Immature natural killer cell (primary cell): ENCODE results near the gene NPB. TPM values are rescaled to one million over a fixed set of nuclear protein-coding genes. Genes with fewer than 3 reads are reported as not detected.

Source experiments
- DNase-seq, 3 donors: peaks; one replicate each; pipeline ENCODE4 v3.0.0; 2022; ENCODE audit warnings: mixed read lengths in 1 of 3
- H3K27ac Mint-ChIP-seq, 6 donors: one replicate each; pipeline ENCODE4 v1.8.0; 2020; ENCODE audit warnings: mixed read lengths in 6 of 6, mild to moderate bottlenecking in 5 of 6, inconsistent platforms in 4 of 6, moderate library complexity in 3 of 6
- H3K27me3 Mint-ChIP-seq, 3 donors: one replicate each; pipeline ENCODE4 v1.8.0; 2020 to 2021; ENCODE audit warnings: low read depth in 3 of 3, mild to moderate bottlenecking in 3 of 3, mixed read lengths in 3 of 3, moderate library complexity in 3 of 3, inconsistent platforms in 1 of 3
- H3K36me3 Mint-ChIP-seq, 3 donors: one replicate each; pipeline ENCODE4 v1.8.0; 2020; ENCODE audit warnings: mixed read lengths in 3 of 3, inconsistent platforms in 2 of 3, mild to moderate bottlenecking in 2 of 3
- H3K4me1 Mint-ChIP-seq, 2 donors: one replicate each; pipeline ENCODE4 v1.8.0; 2020; ENCODE audit warnings: inconsistent platforms in 2 of 2, mild to moderate bottlenecking in 2 of 2, mixed read lengths in 2 of 2, moderate library complexity in 1 of 2
- H3K4me3 Mint-ChIP-seq, 5 donors: one replicate each; pipeline ENCODE4 v1.8.0; 2020; ENCODE audit warnings: mild to moderate bottlenecking in 5 of 5, mixed read lengths in 5 of 5, inconsistent platforms in 3 of 5, moderate library complexity in 3 of 5
- H3K9me3 Mint-ChIP-seq, 6 donors: one replicate each; pipeline ENCODE4 v1.8.0; 2020; ENCODE audit warnings: mild to moderate bottlenecking in 6 of 6, mixed read lengths in 6 of 6, inconsistent platforms in 4 of 6, moderate library complexity in 3 of 6
- polyA plus RNA-seq, 3 donors: library from polyadenylated mRNA; unstranded; fragments of 300-500 nt; fragmentation: Illumina TruSeq; gene quantifications; one replicate each; pipeline ENCODE4 v1.2.3, GENCODE V29; 2021

The NPB gene
- polyA plus RNA-seq, 3 donors from 2014 or later: not detected

DNA sequence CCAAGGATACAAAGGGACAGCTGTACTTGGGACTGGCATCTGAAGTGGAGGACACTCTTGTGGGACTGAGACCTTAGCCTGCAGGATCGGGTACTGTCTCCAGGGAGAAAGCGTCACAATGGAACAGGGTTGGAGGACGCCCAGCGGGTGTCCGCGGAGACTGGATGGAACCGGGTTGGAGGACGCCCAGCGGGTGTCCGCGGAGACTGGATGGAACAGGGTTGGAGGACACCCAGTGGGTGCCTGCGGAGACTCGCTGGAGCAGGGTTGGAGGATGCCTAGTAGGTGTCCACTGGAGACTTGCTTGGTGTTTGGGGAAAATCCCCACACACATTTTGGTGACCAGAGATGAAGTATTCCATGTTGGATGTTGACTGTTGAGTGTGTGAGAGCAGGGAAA is 45.2 kb downstream of the NPB start, which contains the start of gene MYADML2:
Gene MYADML2, minus strand, starts transcription at position 45 of the 400 bp plus-strand sequence. CDS start 5,492 bp downstream, outside the sequence.
- Mint-ChIP-seq H3K27ac (no peak within 1 kb of the TSS), H3K9me3 (no peaks in the 10 kb centered on the region), H3K4me3 (no peak within 1 kb of the TSS), H3K27me3 (peaks cover 2 to 8% (median 5%) of the 10 kb centered on the region in 3 donors), H3K36me3 (no peaks in the 10 kb centered on the region), H3K4me1 (peaks cover 0 to 1% of the 10 kb centered on the region in 2 donors)
- DNase-seq: no peak

DNA sequence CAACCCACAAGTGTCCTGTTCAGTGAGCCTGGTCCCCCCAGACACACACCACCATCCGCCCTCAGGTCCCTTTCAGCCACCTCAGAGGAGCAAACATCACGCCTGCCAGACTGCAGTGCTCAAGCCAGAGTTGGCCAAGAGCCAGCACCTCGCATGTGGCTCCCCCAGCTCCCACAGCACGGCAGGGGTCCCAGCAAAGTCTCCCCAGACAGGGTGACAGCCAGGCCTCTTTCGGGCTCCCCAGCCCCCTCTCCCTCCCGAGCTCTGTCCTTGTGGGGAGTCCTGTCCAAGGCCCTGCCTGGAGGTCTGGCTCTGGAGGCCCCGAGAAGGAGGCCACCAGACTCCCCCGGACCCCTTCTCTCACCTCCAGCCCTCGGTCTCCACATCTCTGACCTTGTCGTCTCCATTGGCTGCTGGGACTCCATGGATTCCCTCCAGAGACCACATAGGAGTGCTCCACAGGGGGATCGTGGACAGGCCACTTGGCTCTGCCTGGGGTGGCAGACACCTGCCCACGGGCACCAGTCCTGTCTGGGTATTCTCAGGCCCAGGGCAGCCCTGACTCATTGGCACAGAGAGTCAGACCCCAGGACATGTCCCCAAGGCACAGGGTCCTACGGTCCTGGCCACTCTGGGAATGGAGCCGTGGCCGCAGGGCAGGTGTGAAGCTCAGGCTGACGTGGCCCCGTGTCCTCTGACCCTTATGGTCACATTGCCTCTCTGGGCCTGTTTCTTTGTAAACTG is 46.8 kb downstream of the NPB start:
- Mint-ChIP-seq H3K27me3 (peaks cover 2 to 5% (median 4%) of the 10 kb centered on the region in 3 donors), H3K9me3 (no peaks in the 10 kb centered on the region), H3K27ac (no peak overlapping the region), H3K36me3 (no peaks in the 10 kb centered on the region), H3K4me3 (no peak overlapping the region), H3K4me1 (peaks cover 0 to 1% of the 10 kb centered on the region in 2 donors)
- DNase-seq: no peak

DNA sequence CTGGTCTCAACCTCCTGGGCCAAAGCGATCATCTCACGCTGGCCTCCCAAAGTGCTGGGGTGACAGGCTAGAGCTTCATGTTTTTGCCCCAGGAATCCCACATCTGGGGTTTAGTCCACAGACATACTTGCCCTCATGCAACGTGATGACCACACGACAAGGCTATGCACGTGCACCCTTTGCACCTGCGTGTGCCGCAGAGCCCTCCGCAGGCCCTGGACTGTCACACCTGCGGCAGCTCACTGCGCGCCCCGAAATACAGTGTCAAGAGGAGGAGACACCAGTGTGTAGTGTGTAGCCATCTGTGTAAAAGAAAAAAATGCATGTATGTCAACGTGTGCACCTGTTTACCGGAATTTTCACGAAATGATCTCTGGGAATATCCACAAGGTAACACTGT is 48.5 kb downstream of the NPB start:
- peaks cover 2 to 8% (median 2%) of the 10 kb centered on the region in 3 donors for H3K27me3 Mint-ChIP-seq
- H3K4me1 Mint-ChIP-seq: peaks cover 0 to 1% of the 10 kb centered on the region in 2 donors
- H3K36me3 Mint-ChIP-seq: no peaks in the 10 kb centered on the region
- no peak for DNase-seq
- no peak overlapping the region for H3K4me3 Mint-ChIP-seq
- no peak overlapping the region for H3K27ac Mint-ChIP-seq
- no peaks in the 10 kb centered on the region for H3K9me3 Mint-ChIP-seq

DNA sequence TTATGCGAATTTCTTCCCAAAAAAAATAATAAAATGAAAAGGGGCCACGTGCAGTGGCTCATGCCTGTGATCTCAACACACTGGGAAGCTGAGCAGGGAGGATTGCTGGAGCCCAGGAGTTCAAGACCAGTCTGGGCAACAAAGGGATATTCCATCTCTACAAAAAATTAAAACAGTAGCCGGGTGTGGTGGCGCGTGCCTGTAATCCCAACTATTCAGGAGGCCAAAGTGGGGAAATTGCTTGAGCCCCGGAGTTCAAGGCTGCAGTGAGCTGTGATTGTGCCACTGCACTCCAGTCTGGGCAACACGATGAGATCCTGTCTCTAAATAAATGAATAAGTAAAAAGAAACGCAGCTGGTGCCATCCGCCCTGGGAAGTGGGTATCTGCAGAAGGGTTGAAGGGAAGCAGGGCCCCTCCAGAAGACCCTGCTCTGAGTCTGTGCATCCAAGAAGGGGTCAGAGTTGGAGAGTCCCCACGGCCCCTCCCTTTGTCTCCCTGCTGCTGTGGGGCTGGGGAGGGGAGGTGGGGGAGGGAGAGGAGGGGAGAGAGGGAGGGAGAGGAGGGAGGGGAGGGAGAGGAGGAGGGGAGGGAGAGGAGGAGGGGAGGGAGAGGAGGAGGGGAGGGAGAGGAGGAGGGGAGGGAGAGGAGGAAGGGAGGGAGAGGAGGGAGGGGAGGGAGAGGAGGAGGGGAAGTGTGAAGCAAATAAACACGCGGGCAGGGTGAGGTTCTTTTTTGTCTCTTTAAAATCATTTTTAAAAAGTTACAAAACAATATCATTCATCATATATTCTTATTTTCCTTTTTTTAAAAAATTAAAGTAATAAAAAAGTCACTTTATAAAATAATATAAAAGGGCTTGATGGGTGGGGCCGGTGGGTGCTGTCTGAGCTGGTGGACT is 50.0 kb downstream of the NPB start:
- peaks cover 0 to 8% (median 2%) of the 10 kb centered on the region in 3 donors for H3K27me3 Mint-ChIP-seq
- no peak for DNase-seq

More for the DNA sequence above, 50.0 kb downstream of the NPB start:
- no peak overlapping the region for H3K27ac Mint-ChIP-seq
- peaks cover 0 to 1% of the 10 kb centered on the region in 2 donors for H3K4me1 Mint-ChIP-seq
- H3K36me3 Mint-ChIP-seq: no peaks in the 10 kb centered on the region
- no peak overlapping the region for H3K4me3 Mint-ChIP-seq
- no peaks in the 10 kb centered on the region for H3K9me3 Mint-ChIP-seq

Other genes with a start within 250 kb of the NPB start
- 10 to 100 TPM; 75.1 to 98.8 (median 81.4) TPM for gene PDE6G, start 245.7 kb upstream of the NPB start, polyA plus RNA-seq
- gene OXLD1, start 235.6 kb upstream of the NPB start, polyA plus RNA-seq: 10 to 100 TPM; 66.4 to 97.9 (median 93.9) TPM
- 10 to 100 TPM in 1 of 3 donors, 1 to 10 TPM in 2; 1.8 to 21.7 (median 6.1) TPM for gene CCDC137, start 235.5 kb upstream of the NPB start, polyA plus RNA-seq
- gene ARL16, start 218.4 kb upstream of the NPB start, polyA plus RNA-seq: 10 to 100 TPM; 31.1 to 75.2 (median 61.8) TPM
- gene HGS, start 218.2 kb upstream of the NPB start, polyA plus RNA-seq: 10 to 100 TPM; 12.4 to 40.4 (median 17.3) TPM
- gene MRPL12, start 198.9 kb upstream of the NPB start, polyA plus RNA-seq: 10 to 100 TPM; 43.1 to 79.4 (median 58.7) TPM
- gene SLC25A10, start 190.0 kb upstream of the NPB start, polyA plus RNA-seq: 1 to 10 TPM; 5.6 to 7.5 (median 5.9) TPM
- gene GCGR, start 98.1 kb upstream of the NPB start, polyA plus RNA-seq: not detected
- 100 to 1,000 TPM; 112 to 178 (median 124) TPM for gene MCRIP1, start 68.9 kb upstream of the NPB start, polyA plus RNA-seq
- gene PPP1R27, start 67.2 kb upstream of the NPB start, polyA plus RNA-seq: not detected
- 100 to 1,000 TPM; 365 to 534 (median 475) TPM for gene P4HB, start 41.7 kb upstream of the NPB start, polyA plus RNA-seq
- gene ARHGDIA, start 30.9 kb upstream of the NPB start, polyA plus RNA-seq: 100 to 1,000 TPM; 100 to 245 (median 133) TPM
- gene ALYREF, start 10.7 kb upstream of the NPB start, polyA plus RNA-seq: 10 to 100 TPM; 36.2 to 63.3 (median 40.1) TPM
- gene ANAPC11, start 10.5 kb upstream of the NPB start, polyA plus RNA-seq: 100 to 1,000 TPM; 339 to 578 (median 348) TPM
- gene PCYT2, start 9.2 kb downstream of the NPB start, polyA plus RNA-seq: 10 to 100 TPM; 44.7 to 59.6 (median 49.5) TPM
- gene SIRT7, start 15.9 kb downstream of the NPB start, polyA plus RNA-seq: 10 to 100 TPM; 27.2 to 54.7 (median 36.2) TPM
- 1 to 10 TPM; 1.1 to 4.8 (median 1.3) TPM for gene MAFG, start 25.5 kb downstream of the NPB start, polyA plus RNA-seq
- 1 to 10 TPM; 1.1 to 3.3 (median 1.9) TPM for gene PYCR1, start 35.1 kb downstream of the NPB start, polyA plus RNA-seq
- not detected for gene MYADML2, start 45.0 kb downstream of the NPB start, polyA plus RNA-seq
- gene NOTUM, start 58.9 kb downstream of the NPB start, polyA plus RNA-seq: not detected
- 10 to 100 TPM; 21.1 to 32.9 (median 31.3) TPM for gene ASPSCR1, start 75.4 kb downstream of the NPB start, polyA plus RNA-seq
- 100 to 1,000 TPM in 2 of 3 donors, 10 to 100 TPM in 1; 70.0 to 104 (median 100) TPM for gene CENPX, start 120.6 kb downstream of the NPB start, polyA plus RNA-seq
- gene LRRC45, start 121.1 kb downstream of the NPB start, polyA plus RNA-seq: 1 to 10 TPM; 4.7 to 9.9 (median 5.2) TPM
- not detected for gene RAC3, start 129.4 kb downstream of the NPB start, polyA plus RNA-seq
- gene DCXR, start 135.5 kb downstream of the NPB start, polyA plus RNA-seq: 100 to 1,000 TPM; 144 to 242 (median 165) TPM
- gene RFNG, start 149.6 kb downstream of the NPB start, polyA plus RNA-seq: 1 to 10 TPM; 2.2 to 3.7 (median 3.2) TPM
- 100 to 1,000 TPM; 174 to 212 (median 183) TPM for gene GPS1, start 149.7 kb downstream of the NPB start, polyA plus RNA-seq
- gene DUS1L, start 163.6 kb downstream of the NPB start, polyA plus RNA-seq: 10 to 100 TPM; 61.7 to 85.3 (median 82.5) TPM
- gene FASN, start 196.0 kb downstream of the NPB start, polyA plus RNA-seq: 1 to 10 TPM in 1 of 3 donors, under 1 TPM in 2; 0.10 to 2.7 (median 0.23) TPM